PC-9 (cell line): Measurements from ENCODE around the gene AHSG.

Experiments used
- EZH2 ChIP-seq: fragments of 200-600 bp; sonication (generic); IDR thresholded peaks from 2 replicates; pipeline ENCODE4 v1.8.0; 2017; ENCODE audit warnings: antibody characterized with exemption, low read depth
- TF ChIP-seq, protein P1 (sequence below): fragments of 200-600 bp; sonication (generic); conservative IDR thresholded peaks from 2 replicates; pipeline ENCODE4 v1.6.1; 2017; ENCODE audit warnings: mixed run types, antibody characterized with exemption, mild to moderate bottlenecking, moderate library complexity

DNA sequence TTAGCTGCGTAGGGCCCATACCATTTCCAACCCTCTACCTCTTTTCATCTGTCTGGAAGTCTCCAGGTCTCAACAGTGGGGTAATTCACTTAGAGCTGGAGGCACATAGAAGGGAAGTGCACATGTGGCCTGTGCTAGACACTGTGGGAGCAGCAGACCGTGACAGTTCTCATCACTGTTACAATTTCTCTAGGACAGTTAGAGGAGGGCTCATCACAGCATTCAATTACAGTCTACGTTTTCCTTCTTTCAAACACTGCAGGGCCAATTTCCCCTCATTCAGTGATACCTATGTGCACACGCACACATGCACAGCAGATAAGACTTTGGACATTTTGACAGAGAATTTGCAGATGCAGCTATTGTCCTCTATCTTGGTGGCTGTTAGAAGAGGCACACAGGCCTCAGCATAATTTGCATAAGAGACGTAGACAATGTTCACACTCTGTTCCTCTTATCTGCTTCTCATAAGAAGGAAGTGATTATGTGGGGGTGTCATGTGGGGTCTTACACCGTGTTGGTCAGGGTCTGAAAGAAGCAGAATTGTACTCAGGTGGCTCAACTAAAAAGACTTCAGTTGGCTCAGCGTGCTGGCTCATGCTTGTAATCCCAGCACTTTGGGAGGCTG lies 40.3 kb downstream of the AHSG start:
- TF ChIP-seq, protein P1, sequence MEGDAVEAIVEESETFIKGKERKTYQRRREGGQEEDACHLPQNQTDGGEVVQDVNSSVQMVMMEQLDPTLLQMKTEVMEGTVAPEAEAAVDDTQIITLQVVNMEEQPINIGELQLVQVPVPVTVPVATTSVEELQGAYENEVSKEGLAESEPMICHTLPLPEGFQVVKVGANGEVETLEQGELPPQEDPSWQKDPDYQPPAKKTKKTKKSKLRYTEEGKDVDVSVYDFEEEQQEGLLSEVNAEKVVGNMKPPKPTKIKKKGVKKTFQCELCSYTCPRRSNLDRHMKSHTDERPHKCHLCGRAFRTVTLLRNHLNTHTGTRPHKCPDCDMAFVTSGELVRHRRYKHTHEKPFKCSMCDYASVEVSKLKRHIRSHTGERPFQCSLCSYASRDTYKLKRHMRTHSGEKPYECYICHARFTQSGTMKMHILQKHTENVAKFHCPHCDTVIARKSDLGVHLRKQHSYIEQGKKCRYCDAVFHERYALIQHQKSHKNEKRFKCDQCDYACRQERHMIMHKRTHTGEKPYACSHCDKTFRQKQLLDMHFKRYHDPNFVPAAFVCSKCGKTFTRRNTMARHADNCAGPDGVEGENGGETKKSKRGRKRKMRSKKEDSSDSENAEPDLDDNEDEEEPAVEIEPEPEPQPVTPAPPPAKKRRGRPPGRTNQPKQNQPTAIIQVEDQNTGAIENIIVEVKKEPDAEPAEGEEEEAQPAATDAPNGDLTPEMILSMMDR: no peak
- TF ChIP-seq EZH2: no peak
